HG02852 (cell line): ENCODE measurements around the gene SGSH.

ENCODE experiments used
- ATAC-seq: cut with Tn5 transposase; IDR thresholded peaks from one replicate; pipeline ENCODE4 v1.9.1; 2021; ENCODE audit warnings: mild to moderate bottlenecking, moderate library complexity; ENCODE audit not compliant: unreplicated experiment

The SGSH gene

GRCh38 chr17:80227666-80228065 is 7.5 kb upstream of the SGSH start:
- ATAC-seq: no peak

GRCh38 chr17:80227156-80227555 is 7.0 kb upstream of the SGSH start:
- ATAC-seq: no peak

- no peak for ATAC-seq
These were observed 5.1 kb upstream of the SGSH start for GRCh38 chr17:80225230-80225629.

- ATAC-seq: no peak
These were observed 4.5 kb upstream of the SGSH start for GRCh38 chr17:80224683-80225082.

GRCh38 chr17:80223838-80224497 is 3.8 kb upstream of the SGSH start:
- no peak for ATAC-seq

- ATAC-seq: no peak
These were observed 3.1 kb upstream of the SGSH start for GRCh38 chr17:80223142-80223815.

GRCh38 chr17:80222376-80223141 is 2.4 kb upstream of the SGSH start:
- ATAC-seq: no peak

GRCh38 chr17:80221351-80222105 is 1.4 kb upstream of the SGSH start:
- no peak for ATAC-seq

GRCh38 chr17:80220736-80221215 is 643 bp upstream of the SGSH start:
- peak; percentile 16 for ATAC-seq

- ATAC-seq: no peak
These were observed 425 bp downstream of the SGSH start for GRCh38 chr17:80219763-80220053.

- ATAC-seq: peak; percentile 52
These were observed 945 bp downstream of the SGSH start for GRCh38 chr17:80219013-80219762.

GRCh38 chr17:80218391-80218790 is 1.7 kb downstream of the SGSH start:
- ATAC-seq: no peak

GRCh38 chr17:80217703-80218362 is 2.3 kb downstream of the SGSH start:
- ATAC-seq: no peak

GRCh38 chr17:80216473-80217456 is 3.4 kb downstream of the SGSH start:
- ATAC-seq: no peak

- ATAC-seq: no peak
These were observed 5.3 kb downstream of the SGSH start for GRCh38 chr17:80214878-80215210.

GRCh38 chr17:80214012-80214877 is 5.9 kb downstream of the SGSH start:
- no peak for ATAC-seq

GRCh38 chr17:80213643-80213975 is 6.5 kb downstream of the SGSH start:
- no peak for ATAC-seq

GRCh38 chr17:80212962-80213642 is 7.0 kb downstream of the SGSH start:
- ATAC-seq: no peak
